ENCODE results near the gene MACROH2A2. TPM values are rescaled to one million over a fixed set of nuclear protein-coding genes. Genes with fewer than 3 reads are reported as not detected.
A peak's percentile ranks its signal among the peaks of the same experiment; 100 is the strongest.
"Not testable (repeated sequence)": the region's sequence is repeated elsewhere in the genome, so short reads cannot be mapped to it uniquely, and the experiment has no call there.

Gene MACROH2A2
- polyA plus RNA-seq, 1 donor: 52.0 TPM

- peak overlapping the region; percentile 76 for H3K27ac ChIP-seq (ENCODE audit: low read length)
- WGBS (ENCODE audit: insufficient coverage, low lambda C conversion rate): no CpG with 5 or more reads among the region's 2 CpGs
- H3K4me3 ChIP-seq (ENCODE audit: low read length): peak overlapping the region; percentile 69
- no peaks in the 10 kb centered on the region for H3K9me3 ChIP-seq (ENCODE audit: control insufficient read depth, low read depth, low read length)
- peaks cover 27% of the 10 kb centered on the region for H3K36me3 ChIP-seq (ENCODE audit: control insufficient read depth, insufficient read depth, low read length)
- no peak for DNase-seq
- H3K4me1 ChIP-seq (ENCODE audit: control insufficient read depth, insufficient read depth, low read length): peaks cover 16% of the 10 kb centered on the region
- H3K27me3 ChIP-seq (ENCODE audit: control insufficient read depth, insufficient read depth, low read length): no peaks in the 10 kb centered on the region
Observed at GRCh38 chr10:70147259-70147625, 94.6 kb downstream of the MACROH2A2 start.

GRCh38 chr10:70148516-70148915 is 95.9 kb downstream of the MACROH2A2 start:
- no peaks in the 10 kb centered on the region for H3K9me3 ChIP-seq (ENCODE audit: control insufficient read depth, low read depth, low read length)
- H3K4me1 ChIP-seq (ENCODE audit: control insufficient read depth, insufficient read depth, low read length): peaks cover 16% of the 10 kb centered on the region
- WGBS (ENCODE audit: insufficient coverage, low lambda C conversion rate): 60% methylated on average over 1 of the region's 5 CpGs
- H3K36me3 ChIP-seq (ENCODE audit: control insufficient read depth, insufficient read depth, low read length): peaks cover 38% of the 10 kb centered on the region
- H3K27ac ChIP-seq (ENCODE audit: low read length): no peak overlapping the region
- DNase-seq: no peak
- no peaks in the 10 kb centered on the region for H3K27me3 ChIP-seq (ENCODE audit: control insufficient read depth, insufficient read depth, low read length)
- H3K4me3 ChIP-seq (ENCODE audit: low read length): no peak overlapping the region

GRCh38 chr10:70155255-70155838 is 102.7 kb downstream of the MACROH2A2 start:
- Histone ChIP-seq H3K27me3 (ENCODE audit: control insufficient read depth, insufficient read depth, low read length) (no peaks in the 10 kb centered on the region), H3K9me3 (ENCODE audit: control insufficient read depth, low read depth, low read length) (no peaks in the 10 kb centered on the region), H3K36me3 (ENCODE audit: control insufficient read depth, insufficient read depth, low read length) (peaks cover 69% of the 10 kb centered on the region), H3K27ac (ENCODE audit: low read length) (no peak overlapping the region), H3K4me3 (ENCODE audit: low read length) (no peak overlapping the region), H3K4me1 (ENCODE audit: control insufficient read depth, insufficient read depth, low read length) (peaks cover 14% of the 10 kb centered on the region)
- 43% methylated on average over 3 of the region's 3 CpGs for WGBS (ENCODE audit: insufficient coverage, low lambda C conversion rate)
- peak in 1 of 2 donors; percentile 61 for DNase-seq

GRCh38 chr10:70158113-70158512 is 105.5 kb downstream of the MACROH2A2 start:
- no peak overlapping the region for H3K4me3 ChIP-seq (ENCODE audit: low read length)
- H3K27ac ChIP-seq (ENCODE audit: low read length): no peak overlapping the region
- H3K27me3 ChIP-seq (ENCODE audit: control insufficient read depth, insufficient read depth, low read length): no peaks in the 10 kb centered on the region
- peaks cover 14% of the 10 kb centered on the region for H3K4me1 ChIP-seq (ENCODE audit: control insufficient read depth, insufficient read depth, low read length)
- peaks cover 54% of the 10 kb centered on the region for H3K36me3 ChIP-seq (ENCODE audit: control insufficient read depth, insufficient read depth, low read length)
- WGBS (ENCODE audit: insufficient coverage, low lambda C conversion rate): 100% methylated on average over 1 of the region's 2 CpGs
- no peaks in the 10 kb centered on the region for H3K9me3 ChIP-seq (ENCODE audit: control insufficient read depth, low read depth, low read length)
- DNase-seq: no peak

- DNase-seq; H3K27ac ChIP-seq (ENCODE audit: low read length); H3K4me3 ChIP-seq (ENCODE audit: low read length); H3K9me3 ChIP-seq (ENCODE audit: control insufficient read depth, low read depth, low read length); H3K27me3 ChIP-seq (ENCODE audit: control insufficient read depth, insufficient read depth, low read length): not testable (repeated sequence)
- 100% methylated on average over 1 of the region's 3 CpGs for WGBS (ENCODE audit: insufficient coverage, low lambda C conversion rate)
- Histone ChIP-seq H3K4me1 (ENCODE audit: control insufficient read depth, insufficient read depth, low read length) (peaks cover 14% of the 10 kb centered on the region), H3K36me3 (ENCODE audit: control insufficient read depth, insufficient read depth, low read length) (peaks cover 47% of the 10 kb centered on the region)
Observed at GRCh38 chr10:70159366-70159765, 106.7 kb downstream of the MACROH2A2 start.

GRCh38 chr10:70160798-70161197 is 108.2 kb downstream of the MACROH2A2 start:
- H3K4me1 ChIP-seq (ENCODE audit: control insufficient read depth, insufficient read depth, low read length): peaks cover 5% of the 10 kb centered on the region
- H3K9me3 ChIP-seq (ENCODE audit: control insufficient read depth, low read depth, low read length): no peaks in the 10 kb centered on the region
- WGBS (ENCODE audit: insufficient coverage, low lambda C conversion rate): no CpG with 5 or more reads among the region's 1 CpG
- DNase-seq: no peak
- no peak overlapping the region for H3K27ac ChIP-seq (ENCODE audit: low read length)
- H3K4me3 ChIP-seq (ENCODE audit: low read length): no peak overlapping the region
- H3K36me3 ChIP-seq (ENCODE audit: control insufficient read depth, insufficient read depth, low read length): peaks cover 48% of the 10 kb centered on the region
- no peaks in the 10 kb centered on the region for H3K27me3 ChIP-seq (ENCODE audit: control insufficient read depth, insufficient read depth, low read length)

Other genes starting within 250 kb of the MACROH2A2 start
- gene AIFM2, start 80.0 kb downstream of the MACROH2A2 start, polyA plus RNA-seq: 4.5 TPM
- gene TYSND1, start 93.9 kb downstream of the MACROH2A2 start, polyA plus RNA-seq: 15.7 TPM
- 80.6 TPM for gene SAR1A, start 117.7 kb downstream of the MACROH2A2 start, polyA plus RNA-seq
- 137 TPM for gene PPA1, start 180.6 kb downstream of the MACROH2A2 start, polyA plus RNA-seq
- gene NPFFR1, start 231.2 kb downstream of the MACROH2A2 start, polyA plus RNA-seq: 0.31 TPM